ENCODE results near the gene TAPBPL. TPM values are rescaled to one million over a fixed set of nuclear protein-coding genes. Genes with fewer than 3 reads are reported as not detected.

The TAPBPL gene
- total RNA-seq, 2 experiments from 2014 or later: 49.4 to 50.1 TPM

DNA sequence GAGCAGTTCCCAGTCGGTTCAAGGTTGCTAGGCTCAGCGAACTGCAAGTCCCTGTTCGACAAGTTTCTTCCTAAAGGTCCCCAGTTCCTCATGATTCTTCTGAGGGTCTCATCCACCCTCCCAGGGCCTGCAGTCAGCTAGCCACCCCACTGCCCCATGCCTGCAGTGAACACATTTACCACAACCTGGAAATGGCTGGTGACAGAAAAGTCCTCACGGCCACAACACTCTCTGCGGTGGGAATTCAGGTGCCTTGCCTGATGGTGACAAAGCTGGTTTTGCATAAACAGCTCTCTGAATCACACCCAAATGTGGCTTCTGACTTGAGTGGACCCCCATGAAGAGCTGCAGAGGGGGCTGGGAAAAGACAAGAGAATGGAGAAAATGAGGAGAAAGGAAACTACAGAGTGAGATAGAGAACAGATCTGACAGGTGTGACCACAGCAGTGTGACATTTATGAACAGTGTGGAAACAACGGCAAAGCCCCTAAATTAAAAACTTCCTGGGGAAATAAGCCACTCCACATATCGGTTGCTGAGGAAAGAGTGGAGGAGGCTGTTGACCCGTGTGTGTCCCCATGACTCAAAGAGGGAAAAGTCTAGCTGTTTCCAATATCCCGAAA is 8.4 kb upstream of the TAPBPL start:
- DNase-seq (no peak), ATAC-seq (ENCODE audit: low read depth) (peak; percentile 12)
- POLR2A ChIA-PET: interaction anchor here (0.5 to 6.4 kb wide), 11 partner anchors 8 to 125 kb away, joined by 3 to 177 read pairs (median 20); partner anchors contain the start of genes GAPDH, NOP2, TAPBPL and VAMP1
- Mint-ChIP-seq H3K27me3 (no peaks in the 10 kb centered on the region), H3K27ac (peak overlapping the region; percentile 94), H3K4me1 (peaks cover 54% of the 10 kb centered on the region), H3K4me3 (peak overlapping the region; percentile 94), H3K9me3 (no peaks in the 10 kb centered on the region), H3K36me3 (peaks cover 24% of the 10 kb centered on the region)

GRCh38 chr12:6444031-6444430 is 7.8 kb upstream of the TAPBPL start:
- peak overlapping the region; percentile 94 for H3K4me3 Mint-ChIP-seq
- H3K4me1 Mint-ChIP-seq: peaks cover 49% of the 10 kb centered on the region
- peaks cover 27% of the 10 kb centered on the region for H3K36me3 Mint-ChIP-seq
- H3K27me3 Mint-ChIP-seq: no peaks in the 10 kb centered on the region
- no peak for DNase-seq
- ATAC-seq (ENCODE audit: low read depth): no peak
- POLR2A ChIA-PET: interaction anchor here (0.5 to 6.4 kb wide), 10 partner anchors 8 to 124 kb away, joined by 3 to 177 read pairs (median 26); partner anchors contain the start of genes GAPDH, NOP2, TAPBPL and VAMP1
- H3K27ac Mint-ChIP-seq: peak overlapping the region; percentile 94
- no peaks in the 10 kb centered on the region for H3K9me3 Mint-ChIP-seq

GRCh38 chr12:6444704-6445688 is 6.8 kb upstream of the TAPBPL start, which contains the start of gene CD27:
Gene CD27, plus strand, starts transcription at chr12:6444955. Its CDS starts 141 bp downstream, at chr12:6445096.
- POLR2A ChIA-PET: interaction anchor here (0.8 to 6.4 kb wide), 14 partner anchors 7 to 245 kb away, joined by 3 to 177 read pairs (median 8); partner anchors contain the start of genes GAPDH, NOP2, TAPBPL and VAMP1
- peak; percentile 68 for ATAC-seq (ENCODE audit: low read depth)
- peaks cover 30% of the 10 kb centered on the region for H3K36me3 Mint-ChIP-seq

DNA sequence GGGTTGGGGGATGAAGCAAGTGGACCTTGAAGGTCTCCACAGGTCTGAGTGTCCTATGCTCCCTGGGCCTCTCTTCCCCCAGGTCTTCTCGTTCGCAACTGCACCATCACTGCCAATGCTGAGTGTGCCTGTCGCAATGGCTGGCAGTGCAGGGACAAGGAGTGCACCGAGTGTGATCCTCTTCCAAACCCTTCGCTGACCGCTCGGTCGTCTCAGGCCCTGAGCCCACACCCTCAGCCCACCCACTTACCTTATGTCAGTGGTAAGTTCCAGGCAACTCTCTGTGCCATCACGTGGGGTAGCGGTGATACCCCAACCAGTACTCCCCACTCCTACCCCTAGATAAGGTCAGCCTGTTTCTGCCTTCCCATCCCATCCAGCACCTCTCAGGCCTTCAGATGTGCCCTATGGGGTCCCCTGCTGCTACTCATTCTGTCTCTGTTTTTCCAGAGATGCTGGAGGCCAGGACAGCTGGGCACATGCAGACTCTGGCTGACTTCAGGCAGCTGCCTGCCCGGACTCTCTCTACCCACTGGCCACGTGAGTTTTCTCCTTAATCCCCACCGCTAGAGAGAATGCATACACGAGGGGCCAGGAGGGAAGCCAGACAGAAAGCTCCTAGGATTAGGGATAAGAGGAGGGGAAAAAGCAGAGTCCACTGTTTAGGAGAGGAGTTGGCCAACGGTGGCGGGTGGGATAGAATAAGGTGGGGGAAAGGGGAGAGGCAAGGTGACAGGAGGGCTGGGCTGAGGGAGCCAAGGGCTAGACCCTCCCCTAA is 1.6 kb upstream of the TAPBPL start:
- H3K27me3 Mint-ChIP-seq: no peaks in the 10 kb centered on the region
- no peak for ATAC-seq (ENCODE audit: low read depth)
- POLR2A ChIA-PET: interaction anchor here (1.0 to 5.1 kb wide), 13 partner anchors 7 to 114 kb away, joined by 3 to 151 read pairs (median 20); partner anchors contain the start of genes CD27, GAPDH, MRPL51 and VAMP1
- peaks cover 50% of the 10 kb centered on the region for H3K36me3 Mint-ChIP-seq
- peak overlapping the region; percentile 98 for H3K27ac Mint-ChIP-seq
- DNase-seq: no peak
- H3K4me1 Mint-ChIP-seq: peaks cover 54% of the 10 kb centered on the region
- peak overlapping the region; percentile 98 for H3K4me3 Mint-ChIP-seq
- H3K9me3 Mint-ChIP-seq: no peaks in the 10 kb centered on the region

More at GRCh38 chr12:6444704-6445688, 6.8 kb upstream of the TAPBPL start, which contains the start of gene CD27:
- DNase-seq: no peak
- H3K27me3 Mint-ChIP-seq: no peaks in the 10 kb centered on the region
- peaks cover 49% of the 10 kb centered on the region for H3K4me1 Mint-ChIP-seq
- no peaks in the 10 kb centered on the region for H3K9me3 Mint-ChIP-seq
- H3K27ac Mint-ChIP-seq: peak within 1 kb of the TSS; percentile 94
- peak within 1 kb of the TSS; percentile 94 for H3K4me3 Mint-ChIP-seq

DNA sequence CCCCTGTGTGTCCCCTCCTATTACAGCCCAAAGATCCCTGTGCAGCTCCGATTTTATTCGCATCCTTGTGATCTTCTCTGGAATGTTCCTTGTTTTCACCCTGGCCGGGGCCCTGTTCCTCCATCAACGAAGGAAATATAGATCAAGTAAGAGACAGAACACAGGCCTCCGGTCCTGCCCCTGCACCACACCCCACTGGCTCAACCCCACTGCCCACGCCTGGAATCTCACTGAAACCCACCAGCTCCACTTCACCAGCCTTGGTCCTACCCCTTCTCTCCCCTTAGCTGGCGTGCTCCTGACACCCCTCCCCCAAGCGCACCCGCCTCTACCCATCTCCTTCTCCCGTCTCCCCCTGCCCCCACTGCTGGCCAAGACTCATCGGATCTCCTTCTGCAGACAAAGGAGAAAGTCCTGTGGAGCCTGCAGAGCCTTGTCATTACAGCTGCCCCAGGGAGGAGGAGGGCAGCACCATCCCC is 934 bp upstream of the TAPBPL start:
- Mint-ChIP-seq H3K27me3 (no peaks in the 10 kb centered on the region), H3K9me3 (no peaks in the 10 kb centered on the region), H3K4me3 (peak overlapping the region; percentile 98), H3K4me1 (peaks cover 52% of the 10 kb centered on the region), H3K27ac (peak overlapping the region; percentile 98), H3K36me3 (peaks cover 50% of the 10 kb centered on the region)
- ATAC-seq (ENCODE audit: low read depth): no peak
- POLR2A ChIA-PET: interaction anchor here (0.8 to 5.1 kb wide), 17 partner anchors 7 to 115 kb away, joined by 3 to 151 read pairs (median 14); partner anchors contain the start of genes CD27, GAPDH, MRPL51 and VAMP1
- peak; percentile 61 for DNase-seq

DNA sequence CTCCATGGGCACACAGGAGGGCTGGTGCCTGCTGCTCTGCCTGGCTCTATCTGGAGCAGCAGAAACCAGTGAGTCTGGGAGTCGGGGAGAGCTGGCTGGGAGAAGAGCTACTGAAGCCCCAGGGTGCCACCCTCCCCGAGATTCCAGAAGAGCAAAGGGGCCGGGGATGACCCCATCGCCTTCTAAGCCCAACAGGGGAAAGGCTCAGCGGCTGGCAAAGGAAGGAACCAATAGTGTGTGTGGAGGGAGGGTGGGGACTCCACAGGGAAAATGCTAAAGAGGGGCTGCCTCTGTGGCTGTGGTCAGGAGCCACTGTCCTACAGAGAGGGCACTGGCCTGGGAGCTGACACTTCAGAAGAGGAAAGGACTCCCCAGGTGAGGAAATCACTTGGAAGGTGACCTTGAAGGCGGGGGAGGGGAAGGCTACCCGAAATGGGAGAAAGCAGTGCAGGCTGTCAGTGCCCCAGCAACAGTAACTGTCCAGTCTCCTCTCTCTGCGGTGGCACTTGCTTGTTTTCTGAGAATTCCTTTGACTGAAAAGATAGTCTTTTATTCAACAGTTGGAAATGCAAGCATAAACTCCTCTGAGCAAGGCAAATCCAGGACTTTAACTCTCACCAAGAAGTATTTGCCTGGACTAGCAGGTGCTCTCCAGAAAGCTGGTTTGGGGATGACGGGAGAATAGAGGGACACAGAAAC is 552 bp downstream of the TAPBPL start:
- Mint-ChIP-seq H3K36me3 (peaks cover 50% of the 10 kb centered on the region), H3K9me3 (no peaks in the 10 kb centered on the region), H3K4me1 (peaks cover 50% of the 10 kb centered on the region), H3K27me3 (no peaks in the 10 kb centered on the region), H3K27ac (peak overlapping the region; percentile 98), H3K4me3 (peak overlapping the region; percentile 98)
- ATAC-seq (ENCODE audit: low read depth) (peak; percentile 1), DNase-seq (no peak)
- POLR2A ChIA-PET: interaction anchor here (0.8 to 5.1 kb wide), 17 partner anchors 9 to 400 kb away, joined by 3 to 151 read pairs (median 14); partner anchors contain the start of genes CD27, GAPDH, MRPL51 and USP5

DNA sequence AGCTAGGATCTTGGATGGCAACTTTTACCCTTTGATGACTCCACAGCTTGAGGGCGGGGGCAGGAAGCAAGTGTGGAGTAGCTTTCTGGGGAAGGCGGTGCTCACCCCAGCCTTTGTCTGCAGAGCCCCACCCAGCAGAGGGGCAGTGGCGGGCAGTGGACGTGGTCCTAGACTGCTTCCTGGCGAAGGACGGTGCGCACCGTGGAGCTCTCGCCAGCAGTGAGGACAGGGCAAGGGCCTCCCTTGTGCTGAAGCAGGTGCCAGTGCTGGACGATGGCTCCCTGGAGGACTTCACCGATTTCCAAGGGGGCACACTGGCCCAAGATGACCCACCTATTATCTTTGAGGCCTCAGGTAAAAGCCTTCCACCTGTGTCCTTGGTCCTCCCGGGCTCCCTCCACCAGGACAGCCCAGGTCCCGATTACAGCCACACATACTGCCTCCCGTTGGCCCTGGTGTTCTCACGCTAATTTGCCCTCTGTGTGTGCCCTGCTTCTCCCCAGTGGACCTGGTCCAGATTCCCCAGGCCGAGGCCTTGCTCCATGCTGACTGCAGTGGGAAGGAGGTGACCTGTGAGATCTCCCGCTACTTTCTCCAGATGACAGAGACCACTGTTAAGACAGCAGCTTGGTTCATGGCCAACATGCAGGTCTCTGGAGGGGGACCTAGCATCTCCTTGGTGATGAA is 1.2 kb downstream of the TAPBPL start:
- Mint-ChIP-seq H3K4me1 (peaks cover 45% of the 10 kb centered on the region), H3K36me3 (peaks cover 49% of the 10 kb centered on the region), H3K27ac (peak overlapping the region; percentile 98), H3K4me3 (peak overlapping the region; percentile 98), H3K9me3 (no peaks in the 10 kb centered on the region), H3K27me3 (no peaks in the 10 kb centered on the region)
- ATAC-seq (ENCODE audit: low read depth): peak; percentile 12
- POLR2A ChIA-PET: interaction anchor here (0.7 to 5.1 kb wide), 14 partner anchors 8 to 399 kb away, joined by 3 to 151 read pairs (median 17); partner anchors contain the start of genes CD27, GAPDH, MRPL51 and USP5
- no peak for DNase-seq

- Mint-ChIP-seq H3K36me3 (peaks cover 58% of the 10 kb centered on the region), H3K4me3 (peak overlapping the region; percentile 2), H3K27me3 (no peaks in the 10 kb centered on the region), H3K4me1 (peaks cover 56% of the 10 kb centered on the region), H3K27ac (peak overlapping the region; percentile 44), H3K9me3 (no peaks in the 10 kb centered on the region)
- POLR2A ChIA-PET: interaction anchor here (0.7 to 11.1 kb wide), 8 partner anchors 12 to 111 kb away, joined by 3 to 177 read pairs (median 6); partner anchors contain the start of genes CD27, GAPDH, NOP2 and VAMP1
- ATAC-seq (ENCODE audit: low read depth): no peak
- no peak for DNase-seq
Measured at GRCh38 chr12:6457220-6457945, 5.5 kb downstream of the TAPBPL start.

- ATAC-seq (ENCODE audit: low read depth): no peak
- Mint-ChIP-seq H3K27me3 (no peaks in the 10 kb centered on the region), H3K4me3 (no peak overlapping the region), H3K36me3 (peaks cover 62% of the 10 kb centered on the region), H3K27ac (peak overlapping the region; percentile 71), H3K4me1 (peaks cover 60% of the 10 kb centered on the region), H3K9me3 (no peaks in the 10 kb centered on the region)
- POLR2A ChIA-PET: interaction anchor here (0.6 to 11.1 kb wide), 9 partner anchors 7 to 225 kb away, joined by 3 to 177 read pairs (median 7); partner anchors contain the start of genes CD27, GAPDH, TAPBPL and VAMP1
- DNase-seq: no peak
Measured at GRCh38 chr12:6458281-6459003, 6.6 kb downstream of the TAPBPL start.

- Mint-ChIP-seq H3K4me3 (peak overlapping the region; percentile 15), H3K4me1 (peaks cover 63% of the 10 kb centered on the region), H3K27ac (peak overlapping the region; percentile 71), H3K36me3 (peaks cover 60% of the 10 kb centered on the region), H3K9me3 (no peaks in the 10 kb centered on the region), H3K27me3 (no peaks in the 10 kb centered on the region)
- POLR2A ChIA-PET: interaction anchor here (0.7 to 11.1 kb wide), 7 partner anchors 8 to 124 kb away, joined by 3 to 177 read pairs (median 15); partner anchors contain the start of genes CD27, GAPDH, TAPBPL and VAMP1
- no peak for ATAC-seq (ENCODE audit: low read depth)
- DNase-seq: no peak
Measured at GRCh38 chr12:6459004-6459337, 7.1 kb downstream of the TAPBPL start.
